Left colon (tissue), 2 donors: ENCODE measurements around the gene HBEGF. TPM values are rescaled to one million over a fixed set of nuclear protein-coding genes. Genes with fewer than 3 reads are reported as not detected.

Experiments
- ATAC-seq: fragments of 200-7000 bp; cut with Tn5 transposase; one replicate; pipeline ENCODE4 v1.9.1; 2020; ENCODE audit warnings: mild to moderate bottlenecking, moderate library complexity
- DNase-seq, 2 donors: peaks; one replicate each; pipeline ENCODE4 v3.0.0-alpha.2; 2020
- intact Hi-C, 2 donors: fragments of 100-400 bp; cut with DNase I in 1 of 2; cut with micrococcal nuclease in 1 of 2; formaldehyde crosslinking; loops; one replicate each; pipeline versions ENCODE4 v1.11.2 to v1.14.0; 2022; cut with DNase I, micrococcal nuclease
- total RNA-seq, 2 donors: library from RNA; stranded (reverse); fragmentation: NEBNext Ultra II Directional; extraction: Animal tissue kit (Norgen Biotek cat#: 25700); gene quantifications; one replicate each; pipeline ENCODE4 v1.2.1, GENCODE V29; 2021
- donor health status: DM: no; HTN: no; CAD: no.
- donor health status: DM: yes; HTN: yes; CAD: no.

Gene HBEGF
- total RNA-seq, 2 donors from 2014 or later = 11.4 to 11.9 TPM

- no peak for DNase-seq
- ATAC-seq = no peak
- intact Hi-C loops = no loop called here
Measured at GRCh38 chr5:140292212-140293036, 54.0 kb downstream of the HBEGF start.

- DNase-seq = no peak
- intact Hi-C loops = no loop called here
- no peak for ATAC-seq
Measured at GRCh38 chr5:140287801-140288521, 58.4 kb downstream of the HBEGF start.

- DNase-seq (no peak), ATAC-seq (no peak)
- intact Hi-C loops = no loop called here
Measured at GRCh38 chr5:140286424-140286823, 60.0 kb downstream of the HBEGF start.

DNA sequence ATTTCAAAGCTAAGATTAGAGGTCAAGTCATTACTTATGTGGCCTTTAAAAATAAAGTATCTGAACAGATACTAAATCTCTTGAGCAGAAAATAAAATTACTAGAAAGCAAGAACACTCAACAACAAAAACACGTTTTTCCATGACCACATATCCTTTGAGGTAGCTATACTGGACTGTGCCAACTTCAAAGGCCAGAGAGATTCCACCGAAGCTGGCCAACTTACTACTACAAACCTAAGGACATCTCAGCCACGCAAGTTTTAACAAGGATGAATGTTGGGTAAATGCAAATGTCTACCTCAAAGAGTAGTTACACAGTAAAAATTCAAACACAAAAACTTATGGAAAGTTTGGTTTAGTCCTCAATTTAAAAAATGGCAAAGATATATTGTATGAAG, 62.4 kb downstream of the HBEGF start:
- DNase-seq = no peak
- ATAC-seq = no peak
- intact Hi-C loops = no loop called here

Other genes starting within 250 kb of the HBEGF start
- 10 to 100 TPM; 19.5 to 20.0 TPM for gene PURA, start 232.5 kb downstream of the HBEGF start, total RNA-seq
- 1 to 10 TPM; 8.6 to 9.3 TPM for gene IGIP, start 220.7 kb downstream of the HBEGF start, total RNA-seq
- gene CYSTM1, start 171.4 kb downstream of the HBEGF start, total RNA-seq = 100 to 1,000 TPM; 162 to 163 TPM
- 10 to 100 TPM; 37.2 TPM for gene PFDN1, start 43.5 kb downstream of the HBEGF start, total RNA-seq
- gene SLC4A9, start 13.6 kb upstream of the HBEGF start, total RNA-seq = under 1 TPM; 0.31 to 0.42 TPM
- 100 to 1,000 TPM; 118 to 140 TPM for gene ANKHD1, start 55.2 kb upstream of the HBEGF start, total RNA-seq
- 10 to 100 TPM; 27.2 to 32.9 TPM for gene EIF4EBP3, start 201.1 kb upstream of the HBEGF start, total RNA-seq
- gene SRA1, start 210.9 kb upstream of the HBEGF start, total RNA-seq = 10 to 100 TPM; 25.1 to 39.0 TPM
- gene APBB3, start 218.0 kb upstream of the HBEGF start, total RNA-seq = 10 to 100 TPM; 19.6 to 26.5 TPM
- gene SLC35A4, start 218.2 kb upstream of the HBEGF start, total RNA-seq = 100 to 1,000 TPM in 1 of 2 donors, 10 to 100 TPM in 1; 89.7 to 121 TPM